GM21360 (cell line): ENCODE measurements around the gene CUL9.

ENCODE experiments used
- ATAC-seq: cut with Tn5 transposase; IDR thresholded peaks from one replicate; pipeline ENCODE4 v1.9.1; 2021; ENCODE audit warnings: mild to moderate bottlenecking, moderate library complexity; ENCODE audit not compliant: unreplicated experiment

The CUL9 gene

DNA sequence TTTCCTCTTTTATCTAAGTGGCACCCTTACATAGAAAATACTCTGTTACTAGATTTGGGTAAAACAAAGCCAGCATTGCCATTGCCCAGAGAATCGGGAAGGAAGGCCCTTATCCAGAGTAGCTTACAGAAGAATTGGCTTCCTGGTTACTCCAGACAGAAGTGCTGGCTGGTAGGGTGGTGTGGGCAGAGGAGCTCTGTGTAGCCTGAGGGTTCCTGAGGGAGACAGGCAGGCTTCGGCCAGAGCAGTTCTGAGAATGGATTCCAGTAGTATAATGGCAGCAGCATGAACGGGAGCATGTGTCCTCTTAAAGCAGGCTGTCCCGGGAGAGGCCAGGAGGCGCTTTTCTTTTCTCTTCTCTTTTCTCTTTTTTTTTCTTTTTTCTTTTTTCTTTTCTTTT, 11.9 kb downstream of the CUL9 start:
- ATAC-seq = no peak

DNA sequence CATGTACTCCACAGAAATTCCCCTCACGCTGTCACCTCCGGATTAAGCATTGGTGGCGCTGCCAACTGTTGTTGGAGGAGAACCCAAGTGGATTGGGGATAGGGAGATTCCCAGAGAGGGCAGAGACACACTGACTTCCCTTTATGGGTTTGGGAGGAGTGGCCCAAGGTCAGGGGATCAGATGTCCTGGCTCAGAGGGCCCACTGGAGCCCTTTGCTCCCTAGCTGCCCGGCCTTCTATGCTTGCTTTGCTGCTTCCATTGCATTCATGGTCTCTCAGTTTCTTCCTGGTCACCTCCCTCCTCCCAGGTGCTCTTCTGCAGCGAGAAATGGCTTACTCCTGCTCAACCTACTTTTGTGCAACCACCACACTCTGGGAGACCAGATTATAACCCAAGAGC, 14.3 kb downstream of the CUL9 start:
- no peak for ATAC-seq

DNA sequence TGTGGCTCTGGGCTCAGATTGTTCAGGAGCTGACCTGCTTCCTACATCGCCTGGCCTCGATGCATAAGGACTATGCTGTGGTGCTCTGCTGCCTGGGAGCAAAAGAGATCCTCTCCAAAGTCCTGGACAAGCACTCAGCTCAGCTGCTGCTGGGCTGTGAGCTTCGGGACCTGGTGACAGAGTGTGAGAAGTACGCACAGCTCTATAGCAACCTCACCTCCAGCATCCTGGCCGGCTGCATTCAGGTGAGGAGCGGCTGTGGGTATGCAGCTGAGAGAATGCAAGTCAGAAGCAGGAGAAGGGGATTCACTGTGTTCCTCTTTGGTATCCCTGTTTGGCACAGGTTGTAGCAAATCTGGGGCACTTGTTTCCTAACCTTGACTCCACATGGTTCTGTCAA, 17.9 kb downstream of the CUL9 start:
- no peak for ATAC-seq

DNA sequence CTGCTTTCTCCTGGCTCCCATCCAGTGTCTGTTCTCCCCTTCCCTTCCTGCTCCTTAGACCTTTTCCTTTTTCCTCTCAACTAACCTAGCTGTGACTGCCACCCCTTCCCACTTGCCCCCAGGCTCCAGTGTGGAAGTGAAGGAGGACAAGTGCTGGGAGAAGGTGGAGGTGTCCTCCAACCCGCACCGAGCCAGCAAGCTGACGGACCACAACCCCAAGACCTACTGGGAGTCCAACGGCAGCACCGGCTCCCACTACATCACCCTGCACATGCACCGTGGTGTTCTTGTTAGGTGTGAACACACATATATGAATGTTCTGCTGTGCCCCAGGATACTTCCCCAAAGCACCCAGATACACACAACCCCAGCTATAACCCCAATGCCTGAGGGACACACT, 18.5 kb downstream of the CUL9 start:
- no peak for ATAC-seq

DNA sequence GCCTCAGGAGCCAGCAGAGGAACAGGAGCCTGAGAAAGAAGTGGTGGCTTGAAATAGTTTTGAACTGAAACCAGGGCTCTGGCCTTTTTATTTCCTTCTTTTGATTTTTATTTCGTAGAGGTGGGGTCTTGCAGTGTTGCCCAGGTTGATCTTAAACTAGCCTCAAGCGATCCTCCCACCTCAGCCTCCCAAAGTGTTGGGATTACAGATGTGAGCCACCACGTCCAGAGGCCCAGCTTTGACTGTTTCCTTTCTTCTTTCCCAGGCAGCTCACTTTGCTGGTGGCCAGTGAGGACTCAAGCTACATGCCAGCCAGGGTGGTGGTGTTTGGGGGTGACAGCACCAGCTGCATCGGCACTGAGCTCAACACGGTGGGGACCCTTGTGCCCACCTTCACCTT, 20.5 kb downstream of the CUL9 start:
- ATAC-seq = no peak

DNA sequence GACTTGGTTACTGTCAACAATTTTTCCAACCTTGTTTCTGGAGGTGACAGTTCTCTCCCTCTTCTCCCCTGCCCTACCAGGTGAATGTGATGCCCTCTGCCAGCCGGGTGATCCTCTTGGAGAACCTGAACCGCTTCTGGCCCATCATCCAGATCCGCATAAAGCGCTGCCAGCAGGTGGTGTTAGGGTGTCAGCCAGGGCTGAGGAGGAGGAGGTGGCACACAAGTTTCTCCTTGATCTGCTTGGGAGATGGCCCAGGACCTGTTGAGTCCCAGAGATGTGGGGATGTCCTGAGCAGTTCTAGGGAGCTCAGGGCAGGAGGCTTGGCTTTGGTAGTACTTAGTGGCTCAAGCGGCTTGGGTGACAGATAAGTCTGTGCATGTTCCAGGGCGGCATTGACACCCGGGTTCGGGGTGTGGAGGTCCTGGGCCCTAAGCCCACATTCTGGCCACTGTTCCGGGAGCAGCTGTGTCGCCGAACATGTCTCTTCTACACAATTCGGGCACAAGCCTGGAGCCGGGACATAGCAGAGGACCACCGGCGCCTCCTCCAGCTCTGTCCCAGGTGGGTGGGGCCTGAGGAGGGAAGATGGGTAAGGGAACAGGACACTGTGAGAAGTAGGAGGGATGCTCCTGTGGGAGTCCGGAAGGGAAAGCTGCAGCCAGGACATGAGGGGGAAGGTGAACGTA, 21.2 kb downstream of the CUL9 start:
- ATAC-seq = no peak

DNA sequence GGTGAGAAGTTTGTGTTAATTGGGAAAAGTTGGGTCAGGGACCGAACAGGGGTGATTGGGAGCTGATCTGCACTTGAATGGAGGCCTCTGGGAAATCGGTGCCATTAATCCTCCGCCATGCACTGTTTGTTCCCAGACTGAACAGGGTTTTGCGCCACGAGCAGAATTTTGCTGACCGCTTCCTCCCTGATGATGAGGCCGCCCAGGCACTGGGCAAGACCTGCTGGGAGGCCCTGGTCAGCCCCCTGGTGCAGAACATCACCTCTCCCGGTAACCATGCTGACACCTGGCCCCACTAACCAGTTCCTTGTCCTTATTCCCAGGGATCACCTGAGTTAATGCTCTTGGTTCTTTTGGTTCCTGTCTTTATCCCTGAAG, 21.7 kb downstream of the CUL9 start:
- no peak for ATAC-seq

DNA sequence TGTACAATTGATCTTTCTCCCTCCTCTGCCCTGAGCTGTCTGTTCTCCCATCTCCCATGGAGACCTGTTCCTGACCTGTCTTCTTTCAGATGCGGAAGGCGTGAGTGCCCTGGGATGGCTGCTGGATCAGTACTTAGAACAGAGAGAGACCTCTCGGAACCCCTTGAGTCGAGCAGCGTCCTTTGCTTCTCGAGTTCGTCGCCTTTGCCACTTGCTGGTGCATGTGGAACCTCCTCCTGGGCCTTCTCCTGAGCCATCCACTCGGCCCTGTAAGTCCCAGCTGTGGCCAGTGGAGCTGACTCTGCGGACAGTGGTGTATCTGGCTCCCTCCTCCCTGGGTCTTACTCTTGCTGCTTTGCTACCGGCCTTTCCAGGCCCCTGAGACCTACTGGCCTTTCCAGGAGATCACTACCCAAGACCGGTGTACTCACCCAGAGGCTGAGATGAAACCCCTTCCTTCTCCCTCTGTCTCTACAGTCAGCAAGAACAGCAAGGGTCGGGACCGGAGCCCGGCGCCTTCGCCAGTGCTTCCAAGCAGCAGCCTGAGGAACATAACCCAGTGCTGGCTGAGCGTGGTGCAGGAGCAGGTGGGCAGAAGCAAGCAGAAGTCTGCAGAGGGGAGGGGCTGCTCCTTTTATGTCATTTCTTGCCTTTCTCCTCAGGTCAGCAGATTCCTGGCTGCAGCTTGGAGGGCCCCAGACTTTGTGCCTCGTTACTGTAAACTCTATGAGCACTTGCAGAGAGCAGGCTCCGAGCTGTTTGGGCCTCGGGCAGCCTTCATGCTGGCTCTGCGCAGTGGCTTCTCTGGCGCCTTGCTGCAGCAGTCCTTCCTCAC, 22.5 kb downstream of the CUL9 start:
- ATAC-seq = no peak

DNA sequence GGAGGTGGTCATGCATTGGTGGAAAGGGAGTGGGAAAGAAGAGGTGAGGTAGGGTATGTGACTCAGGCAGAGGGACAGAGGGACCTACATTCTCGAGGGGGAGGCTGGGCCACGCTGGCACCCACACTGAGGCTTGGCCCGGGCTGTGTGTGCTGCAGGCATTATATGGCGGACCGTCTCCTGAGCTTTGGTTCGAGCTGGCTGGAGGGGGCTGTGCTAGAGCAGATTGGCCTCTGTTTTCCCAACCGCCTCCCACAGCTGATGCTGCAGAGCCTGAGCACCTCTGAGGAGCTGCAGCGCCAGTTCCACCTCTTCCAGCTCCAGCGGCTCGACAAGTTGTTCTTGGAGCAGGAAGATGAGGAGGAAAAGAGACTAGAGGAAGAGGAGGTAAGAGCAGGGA, 23.9 kb downstream of the CUL9 start:
- ATAC-seq = no peak

DNA sequence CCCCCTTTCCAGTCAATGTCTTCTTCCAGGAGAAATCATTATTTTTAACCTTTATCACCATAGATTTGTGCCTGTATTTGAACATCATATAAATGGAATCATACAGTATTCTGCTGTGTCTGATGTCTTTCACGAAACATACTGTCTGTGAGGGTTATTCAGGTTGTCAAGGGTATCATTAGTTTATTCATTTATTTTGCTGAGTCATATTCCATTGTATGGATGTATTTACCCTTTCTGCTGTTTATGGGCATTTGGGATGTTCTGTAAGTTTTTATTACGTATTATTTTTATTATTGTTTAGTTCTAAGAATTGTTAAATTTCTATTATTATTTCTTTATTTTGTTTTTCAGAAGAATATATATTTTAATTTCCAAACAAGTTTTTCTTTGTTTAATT, 25.3 kb downstream of the CUL9 start:
- no peak for ATAC-seq

DNA sequence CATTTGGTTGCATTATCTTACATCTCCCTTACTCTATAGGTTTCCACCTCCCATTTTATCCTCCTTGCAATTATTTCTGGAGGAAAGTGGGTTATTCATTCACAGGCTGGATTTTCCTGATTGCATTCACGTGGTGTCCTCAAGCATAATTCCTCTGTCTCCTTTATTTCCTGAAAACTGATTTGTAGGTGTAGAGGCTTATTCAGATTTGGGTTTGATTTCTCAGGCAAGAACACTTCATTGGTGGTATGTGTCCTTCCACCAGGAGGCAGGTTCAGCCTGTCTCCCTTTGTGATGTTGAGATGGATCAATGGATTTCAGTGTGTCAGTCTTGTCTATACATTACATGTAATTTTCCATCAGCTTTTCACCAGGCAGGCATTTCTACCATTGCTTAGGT, 30.0 kb downstream of the CUL9 start:
- ATAC-seq = no peak

DNA sequence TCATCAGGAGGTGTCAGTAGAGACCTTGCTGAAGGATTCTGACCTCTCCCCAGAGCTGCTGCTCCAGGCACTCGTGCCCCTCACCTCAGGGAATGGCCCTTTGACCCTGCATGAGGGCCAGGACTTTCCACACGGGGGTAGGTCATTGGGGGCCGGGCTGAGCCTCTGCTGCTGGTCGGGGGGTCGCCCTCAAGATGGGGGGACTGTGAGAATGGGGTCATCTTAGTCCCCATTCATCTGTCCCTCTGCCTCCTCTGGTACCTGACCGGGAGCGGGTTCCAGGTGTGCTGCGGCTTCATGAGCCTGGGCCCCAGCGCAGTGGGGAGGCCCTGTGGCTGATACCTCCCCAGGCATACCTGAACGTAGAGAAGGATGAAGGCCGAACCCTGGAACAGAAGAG, 31.4 kb downstream of the CUL9 start:
- no peak for ATAC-seq

DNA sequence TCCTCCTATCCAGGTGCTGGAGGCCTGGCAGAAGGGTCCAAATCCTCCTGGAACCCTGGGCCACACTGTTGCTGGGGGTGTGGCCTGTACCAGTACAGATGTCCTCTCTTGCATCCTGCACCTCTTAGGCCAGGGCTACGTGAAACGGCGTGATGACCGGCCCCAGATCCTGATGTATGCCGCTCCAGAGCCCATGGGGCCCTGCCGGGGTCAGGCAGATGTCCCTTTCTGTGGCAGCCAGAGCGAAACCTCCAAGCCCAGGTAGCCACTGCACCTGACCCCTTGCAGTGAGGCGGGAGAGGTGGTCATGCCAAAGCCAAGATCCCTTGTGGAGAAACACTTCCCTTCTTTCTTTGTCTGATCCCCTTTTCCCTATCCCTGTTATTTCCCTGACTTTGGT, 33.1 kb downstream of the CUL9 start:
- ATAC-seq = no peak

DNA sequence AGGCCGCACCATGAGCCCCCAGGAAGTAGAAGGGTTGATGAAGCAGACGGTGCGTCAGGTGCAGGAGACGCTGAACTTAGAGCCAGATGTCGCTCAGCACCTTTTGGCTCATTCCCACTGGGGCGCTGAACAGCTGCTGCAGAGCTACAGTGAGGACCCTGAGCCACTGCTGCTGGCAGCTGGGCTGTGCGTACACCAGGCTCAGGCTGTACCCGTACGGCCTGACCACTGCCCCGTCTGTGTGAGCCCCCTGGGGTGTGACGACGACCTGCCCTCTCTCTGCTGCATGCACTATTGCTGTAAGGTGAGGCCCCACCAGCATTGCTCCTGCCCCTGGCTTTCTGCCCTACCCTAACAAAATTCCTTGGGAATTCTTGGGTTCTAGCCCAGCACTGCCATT, 34.2 kb downstream of the CUL9 start:
- no peak for ATAC-seq

DNA sequence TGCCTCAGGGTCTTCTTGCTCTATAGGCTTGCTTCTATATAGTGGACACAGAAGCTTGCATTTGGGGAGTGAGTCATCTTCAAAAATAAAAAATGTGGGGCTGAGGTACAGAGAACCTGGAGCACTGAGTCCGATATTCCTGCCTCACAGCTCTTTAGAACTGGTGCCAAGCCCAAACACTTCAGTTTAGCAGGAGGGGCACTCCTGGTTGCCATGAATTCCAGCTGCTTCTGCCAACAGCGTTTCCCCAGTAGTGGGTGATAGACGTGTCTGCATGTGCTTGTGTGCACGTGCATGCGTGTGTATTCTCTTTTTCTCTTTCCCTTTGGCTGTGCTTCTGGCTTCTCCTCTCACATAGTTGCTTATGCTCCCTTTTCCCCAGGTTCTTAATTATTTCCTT, 35.4 kb downstream of the CUL9 start:
- no peak for ATAC-seq

DNA sequence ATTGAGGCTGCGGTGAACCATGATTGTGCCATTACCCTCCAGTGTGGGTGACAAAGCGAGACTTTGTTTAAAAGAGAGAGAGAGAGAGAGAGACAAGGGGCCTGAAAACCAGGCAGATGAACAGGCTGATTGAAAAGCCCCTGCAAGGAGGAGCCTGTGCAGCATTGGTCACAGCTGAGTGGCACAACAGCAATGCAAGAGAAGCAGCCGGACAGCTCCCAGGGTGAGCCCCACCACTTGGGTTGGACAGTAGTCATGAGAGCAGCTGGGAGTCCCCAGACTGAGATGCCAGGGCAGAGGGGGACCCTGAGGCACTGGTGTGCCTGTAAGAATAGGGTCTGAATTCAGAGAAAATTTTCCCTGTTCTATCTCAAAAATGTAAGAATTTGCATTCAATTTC, 37.1 kb downstream of the CUL9 start:
- no peak for ATAC-seq

DNA sequence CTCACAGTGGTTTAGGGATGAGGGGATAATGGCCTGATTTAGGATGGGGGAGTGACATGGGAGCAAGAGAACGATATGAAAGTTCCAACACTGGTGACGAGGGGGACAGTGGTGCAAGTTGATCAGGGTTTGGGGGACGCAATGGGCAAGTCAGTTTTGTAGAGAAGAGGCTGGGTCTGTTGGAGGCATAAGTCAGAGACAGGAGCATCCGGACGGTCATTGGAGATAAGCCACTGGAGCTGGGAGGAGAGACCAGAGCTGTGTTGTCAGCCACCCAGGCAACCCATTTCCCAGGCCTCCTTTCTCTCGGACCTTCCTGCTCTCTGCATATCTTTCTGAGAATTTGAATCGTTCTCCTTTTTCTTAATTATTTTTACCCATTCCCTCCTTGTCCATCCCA, 37.8 kb downstream of the CUL9 start:
- no peak for ATAC-seq

DNA sequence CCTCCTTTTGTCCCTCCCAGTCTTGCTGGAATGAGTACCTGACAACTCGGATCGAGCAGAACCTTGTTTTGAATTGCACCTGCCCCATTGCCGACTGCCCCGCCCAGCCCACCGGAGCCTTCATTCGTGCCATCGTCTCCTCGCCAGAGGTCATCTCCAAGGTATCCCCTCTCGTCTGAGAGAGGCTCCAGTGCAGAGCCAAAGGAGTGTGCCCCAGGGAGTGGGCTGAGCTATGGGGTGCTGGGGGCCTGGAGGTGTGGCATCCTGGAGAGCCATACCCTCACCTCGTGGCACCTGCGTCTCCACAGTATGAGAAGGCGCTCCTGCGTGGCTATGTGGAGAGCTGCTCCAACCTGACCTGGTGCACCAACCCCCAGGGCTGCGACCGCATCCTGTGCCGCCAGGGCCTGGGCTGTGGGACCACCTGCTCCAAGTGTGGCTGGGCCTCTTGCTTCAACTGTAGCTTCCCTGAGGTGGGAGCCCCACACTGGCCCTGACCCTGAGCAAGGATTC, 38.5 kb downstream of the CUL9 start:
- ATAC-seq = no peak

DNA sequence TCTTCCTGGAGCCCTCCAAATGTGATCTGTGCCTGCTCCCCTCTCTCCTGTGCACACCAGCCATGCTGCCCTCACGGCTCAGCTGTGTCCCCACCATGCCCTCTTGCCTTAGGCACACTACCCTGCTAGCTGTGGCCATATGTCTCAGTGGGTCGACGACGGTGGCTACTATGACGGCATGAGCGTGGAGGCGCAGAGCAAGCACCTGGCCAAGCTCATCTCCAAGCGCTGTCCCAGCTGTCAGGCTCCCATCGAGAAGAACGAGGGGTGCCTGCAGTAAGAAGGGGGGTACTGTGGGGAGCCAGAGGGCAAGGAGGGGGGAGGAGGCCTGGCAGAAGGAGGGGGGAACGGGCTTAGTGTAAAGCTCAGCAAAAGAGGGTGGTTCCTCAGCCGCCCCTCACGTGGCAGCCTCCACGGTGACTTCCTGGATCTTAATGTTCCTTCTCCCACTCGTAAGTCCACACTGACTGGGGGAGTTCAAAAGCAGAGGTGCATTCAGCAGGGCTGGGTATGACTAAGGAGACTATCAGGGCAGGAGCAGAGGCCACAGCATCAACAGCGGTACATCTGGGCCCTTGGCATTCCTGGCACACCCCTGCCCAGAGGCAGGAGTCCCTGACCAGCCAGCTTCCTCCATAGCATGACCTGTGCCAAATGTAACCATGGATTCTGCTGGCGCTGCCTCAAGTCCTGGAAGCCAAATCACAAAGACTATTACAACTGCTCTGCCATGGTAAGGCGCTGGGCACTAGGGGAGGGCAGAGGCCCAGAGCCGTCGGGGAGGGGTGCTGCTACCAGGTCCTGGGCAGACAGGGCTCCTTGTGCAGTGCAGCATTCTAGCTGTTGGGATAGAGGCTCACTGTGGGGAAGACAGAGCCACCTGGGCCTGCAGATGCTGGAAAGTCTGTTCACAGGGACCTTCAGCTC, 39.3 kb downstream of the CUL9 start:
- ATAC-seq = no peak

DNA sequence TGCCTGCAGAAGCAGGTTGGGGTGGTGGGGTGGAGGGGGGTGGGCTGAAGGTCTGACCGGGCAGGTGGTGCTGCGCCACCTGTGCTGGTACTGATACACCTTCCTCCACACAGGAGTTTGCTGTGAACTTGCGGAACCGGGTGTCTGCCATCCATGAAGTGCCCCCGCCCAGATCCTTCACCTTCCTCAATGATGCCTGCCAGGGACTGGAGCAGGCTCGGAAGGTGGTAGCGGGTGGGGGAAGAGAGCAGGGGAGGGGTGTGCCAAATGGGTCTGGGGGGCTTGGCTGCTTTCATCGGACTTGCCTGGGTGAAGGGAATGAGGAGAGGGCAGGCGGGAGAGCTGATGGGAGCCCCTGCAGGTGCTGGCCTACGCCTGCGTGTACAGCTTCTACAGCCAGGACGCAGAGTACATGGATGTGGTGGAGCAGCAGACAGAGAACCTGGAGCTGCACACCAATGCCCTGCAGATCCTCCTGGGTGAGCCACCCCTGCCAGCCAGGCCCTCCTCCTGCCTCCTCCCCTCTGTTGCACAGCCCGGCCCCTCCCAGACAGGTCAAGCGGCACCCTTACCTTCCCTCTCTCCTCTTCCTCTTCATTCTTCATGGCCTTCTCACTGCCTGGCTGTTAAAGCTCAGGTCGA, 40.5 kb downstream of the CUL9 start:
- no peak for ATAC-seq

DNA sequence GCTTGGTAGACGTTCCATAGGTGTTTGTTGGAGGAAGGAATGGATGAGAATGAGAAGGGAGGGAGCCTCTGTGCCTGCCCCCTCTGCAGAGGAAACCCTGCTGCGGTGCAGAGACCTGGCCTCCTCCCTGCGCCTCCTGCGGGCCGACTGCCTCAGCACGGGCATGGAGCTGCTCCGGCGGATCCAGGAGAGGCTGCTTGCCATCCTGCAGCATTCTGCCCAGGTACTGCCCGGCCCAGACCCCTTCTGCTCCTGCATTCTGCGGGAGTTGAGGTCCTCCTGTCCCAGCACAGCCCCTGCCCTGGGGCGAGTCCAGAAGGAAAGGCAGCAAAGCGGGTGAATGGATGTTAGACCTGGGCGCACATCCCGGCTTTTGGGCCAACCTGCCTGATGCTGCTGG, 41.2 kb downstream of the CUL9 start:
- ATAC-seq = no peak
